Pancreas (tissue), 10 donors: ENCODE data around the gene MYO1H. TPM values are rescaled to one million over a fixed set of nuclear protein-coding genes. Genes with fewer than 3 reads are reported as not detected.

Experiments
- ATAC-seq, 4 donors: fragments of 200-7000 bp; cut with Tn5 transposase; one replicate each; pipeline versions ENCODE4 v1.8.0 to v1.9.1; 2020; ENCODE audit warnings: mild to moderate bottlenecking in 4 of 4, moderate library complexity in 4 of 4
- DNase-seq, 6 donors: peaks; one replicate each; pipeline ENCODE4 v3.0.0-alpha.2; 2020
- FAIRE-seq: peaks from 2 replicates; lab custom pipeline; 2012; peaks lifted over from hg19 to GRCh38; lab: Jason Lieb, UNC
- H3K27ac ChIP-seq, 4 donors: fragments of 200-600 bp; sonication (generic); 1 replicate in 3 of 4; 2 replicates in 1 of 4; pipeline versions ENCODE4 v1.5.0 to v1.8.0; 2020
- H3K27me3 ChIP-seq, 4 donors: fragments of 200-600 bp; one replicate each; pipeline ENCODE4 v1.8.0; 2021
- H3K36me3 ChIP-seq, 3 donors: fragments of 200-600 bp; sonication (generic) in 1 of 3; one replicate each; pipeline versions ENCODE4 v1.5.0 to v1.8.0; 2020 to 2021
- H3K4me1 ChIP-seq, 3 donors: fragments of 200-600 bp; one replicate each; pipeline ENCODE4 v1.8.0; 2021
- H3K4me3 ChIP-seq, 4 donors: fragments of 200-600 bp; sonication (generic) in 2 of 4; one replicate each; pipeline versions ENCODE4 v1.5.0 to v1.8.0; 2020 to 2021
- H3K9me3 ChIP-seq, 4 donors: fragments of 200-600 bp; one replicate each; pipeline ENCODE4 v1.8.0; 2021
- WGBS, 2 donors: extraction: QIAGEN DNeasy Blood & Tissue Kit; methylation state at CpG; one replicate each; pipeline ENCODE4 v1.1.7; 2013; 5-methylcytosine and 5-hydroxymethylcytosine counted together
- intact Hi-C, 3 donors: fragments of 100-400 bp; cut with DNase I; formaldehyde crosslinking; loops; one replicate each; pipeline versions ENCODE4 v1.11.1 to v1.14.2; 2022
- polyA plus RNA-seq, 2 donors: library from polyadenylated mRNA; stranded (reverse); fragments of 200-250 nt; gene quantifications; one replicate each; pipeline ENCODE4 v1.2.3, GENCODE V29; 2013
- total RNA-seq, 6 donors: library from RNA; stranded (reverse); fragmentation: NEBNext Ultra II Directional in 4 of 6; extraction: Animal tissue kit (Norgen Biotek cat#: 25700) in 4 of 6; gene quantifications; one replicate each; pipeline versions ENCODE4 v1.2.1 to v1.2.4, GENCODE V29; 2021 to 2023
- TF ChIP-seq, protein P1 (sequence below), 4 donors: fragments of 200-600 bp; sonication (generic) in 3 of 4; IDR thresholded peaks; one replicate each; pipeline versions ENCODE4 v1.5.0 to v1.8.0; 2021; ENCODE audit warnings: antibody characterized with exemption in 4 of 4
- donor health status: healthy with polysubstance abuse.
- donor health status: DM: no; HTN: no; CAD: no; lungs with moderate emphysema.
- donor health status: DM: no; HTN: no; CAD: no.
- donor health status: control.
- donor health status: control.
- donor health status: Bipolar disorder and iron deficiency.
- donor health status: DM: yes; HTN: yes; CAD: no.
- donor health status: DM: no; HTN: no; CAD: no.
- donor health status: DM: no; HTN: no; CAD: no.
- donor health status: DM: yes; HTN: yes; CAD: no.

The MYO1H gene
- total and polyA plus RNA-seq, 8 donors, result 0.07 TPM; not detected in 7

DNA sequence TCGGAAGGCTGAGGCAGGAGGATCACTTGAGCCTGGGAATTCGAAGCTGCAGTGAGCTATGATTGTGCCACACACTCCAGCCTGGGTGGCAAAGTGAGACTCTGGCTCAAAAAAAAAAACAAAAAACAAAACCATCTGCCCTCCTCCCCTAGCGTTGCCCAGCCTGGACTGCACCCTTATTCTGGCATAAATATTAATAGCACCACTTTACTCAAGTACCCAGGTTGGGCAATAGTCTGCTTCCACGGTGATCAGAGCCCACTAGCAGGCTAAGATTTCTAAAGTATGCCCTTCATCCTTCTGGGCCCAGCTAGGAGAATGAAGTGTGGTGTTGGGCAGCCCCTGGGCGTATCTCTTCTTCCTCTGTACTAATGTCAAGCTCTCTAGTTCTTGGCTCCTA lies 96.1 kb downstream of the MYO1H start:
- TF ChIP-seq, protein P1, sequence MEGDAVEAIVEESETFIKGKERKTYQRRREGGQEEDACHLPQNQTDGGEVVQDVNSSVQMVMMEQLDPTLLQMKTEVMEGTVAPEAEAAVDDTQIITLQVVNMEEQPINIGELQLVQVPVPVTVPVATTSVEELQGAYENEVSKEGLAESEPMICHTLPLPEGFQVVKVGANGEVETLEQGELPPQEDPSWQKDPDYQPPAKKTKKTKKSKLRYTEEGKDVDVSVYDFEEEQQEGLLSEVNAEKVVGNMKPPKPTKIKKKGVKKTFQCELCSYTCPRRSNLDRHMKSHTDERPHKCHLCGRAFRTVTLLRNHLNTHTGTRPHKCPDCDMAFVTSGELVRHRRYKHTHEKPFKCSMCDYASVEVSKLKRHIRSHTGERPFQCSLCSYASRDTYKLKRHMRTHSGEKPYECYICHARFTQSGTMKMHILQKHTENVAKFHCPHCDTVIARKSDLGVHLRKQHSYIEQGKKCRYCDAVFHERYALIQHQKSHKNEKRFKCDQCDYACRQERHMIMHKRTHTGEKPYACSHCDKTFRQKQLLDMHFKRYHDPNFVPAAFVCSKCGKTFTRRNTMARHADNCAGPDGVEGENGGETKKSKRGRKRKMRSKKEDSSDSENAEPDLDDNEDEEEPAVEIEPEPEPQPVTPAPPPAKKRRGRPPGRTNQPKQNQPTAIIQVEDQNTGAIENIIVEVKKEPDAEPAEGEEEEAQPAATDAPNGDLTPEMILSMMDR (IDR thresholded peaks at IDR 0.05), result no peak
- no peak for FAIRE-seq
- intact Hi-C loops, result no loop called here
- Histone ChIP-seq H3K4me3 (no peak overlapping the region), H3K27me3 (no peaks in the 10 kb centered on the region), H3K9me3 (no peaks in the 10 kb centered on the region), H3K36me3 (peaks cover 0 to 15% (median 0%) of the 10 kb centered on the region in 3 donors), H3K27ac (no peak overlapping the region), H3K4me1 (no peaks in the 10 kb centered on the region)
- 69 to 78% methylated on average over 5 of the region's 5 CpGs for WGBS, 2 donors
- ATAC-seq, result no peak
- DNase-seq, result no peak

DNA sequence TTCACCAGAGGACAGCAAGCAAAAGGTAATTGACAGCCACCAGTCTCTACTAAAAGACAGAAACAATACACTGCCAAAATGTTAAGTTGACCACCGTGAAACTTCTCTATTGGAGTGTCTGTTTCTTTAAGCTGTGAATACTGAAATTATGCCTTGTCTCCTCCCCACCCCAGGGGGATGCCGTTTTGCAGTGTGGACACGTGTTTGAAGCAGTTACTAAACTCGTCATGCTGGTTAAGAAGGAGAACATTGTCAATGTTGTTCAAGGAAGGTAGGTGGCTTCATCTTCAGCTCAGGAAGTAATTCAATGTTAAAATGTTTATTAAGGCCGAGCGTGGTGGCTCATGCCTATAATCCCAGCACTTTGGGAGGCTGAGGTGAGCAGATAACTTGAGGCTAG lies 96.6 kb downstream of the MYO1H start:
- no peak for DNase-seq
- Histone ChIP-seq H3K36me3 (peaks cover 0 to 15% (median 0%) of the 10 kb centered on the region in 3 donors), H3K27ac (no peak overlapping the region), H3K9me3 (no peaks in the 10 kb centered on the region), H3K27me3 (no peaks in the 10 kb centered on the region), H3K4me1 (no peaks in the 10 kb centered on the region), H3K4me3 (no peak overlapping the region)
- 62 to 71% methylated on average over 6 of the region's 6 CpGs for WGBS, 2 donors
- intact Hi-C loops, result no loop called here
- FAIRE-seq, result no peak
- TF ChIP-seq, protein P1 (IDR thresholded peaks at IDR 0.05), result no peak
- ATAC-seq, result no peak

DNA sequence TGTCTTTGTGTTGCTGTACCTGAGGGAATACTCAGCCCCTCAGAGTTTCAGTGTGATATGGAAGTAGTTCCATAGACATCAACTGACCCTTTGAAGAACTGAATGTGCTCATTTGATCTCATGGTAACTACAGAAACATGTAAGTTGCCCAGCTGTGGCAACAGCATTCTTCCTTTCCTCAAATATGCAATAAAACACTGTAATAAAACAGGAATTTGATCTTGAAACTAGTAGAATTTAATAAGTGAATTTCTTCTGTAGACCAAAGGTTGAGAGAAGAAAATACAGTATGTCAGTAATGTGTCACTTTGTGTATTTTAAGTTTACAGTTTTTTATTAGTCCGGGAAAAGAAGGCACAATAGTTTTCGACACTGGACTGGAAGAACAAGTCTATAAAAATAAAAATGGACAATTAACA lies 97.5 kb downstream of the MYO1H start:
- Histone ChIP-seq H3K27me3 (no peaks in the 10 kb centered on the region), H3K9me3 (no peaks in the 10 kb centered on the region), H3K27ac (no peak overlapping the region), H3K4me1 (no peaks in the 10 kb centered on the region), H3K4me3 (no peak overlapping the region), H3K36me3 (peaks cover 0 to 15% (median 0%) of the 10 kb centered on the region in 3 donors)
- intact Hi-C loops, result no loop called here
- FAIRE-seq (no peak), DNase-seq (no peak), ATAC-seq (no peak)
- WGBS, 2 donors, result 83 to 87% methylated on average over 2 of the region's 2 CpGs
- TF ChIP-seq, protein P1 (IDR thresholded peaks at IDR 0.05), result no peak

DNA sequence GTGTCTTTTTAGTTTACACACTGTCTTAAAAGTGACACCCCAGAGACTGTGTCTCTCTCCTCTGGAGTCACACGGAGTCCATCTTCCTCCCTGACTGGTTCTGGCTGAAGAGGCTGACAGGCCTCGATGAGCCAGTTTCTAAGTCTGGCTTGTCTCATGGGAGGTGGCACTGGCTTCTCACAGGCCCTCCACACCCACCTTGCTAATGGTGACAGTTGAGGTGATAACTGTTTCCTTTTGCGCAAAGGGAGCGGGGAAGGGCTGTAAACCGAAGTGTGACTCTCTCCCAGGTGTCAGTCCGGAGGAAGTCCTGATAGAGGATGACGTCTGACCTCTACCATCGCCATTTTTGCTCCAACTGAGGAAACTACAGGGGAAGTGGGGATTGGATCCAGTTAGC lies 99.2 kb downstream of the MYO1H start:
- TF ChIP-seq, protein P1 (IDR thresholded peaks at IDR 0.05), result no peak
- DNase-seq (no peak), FAIRE-seq (no peak), ATAC-seq (no peak)
- WGBS, 2 donors, result 88 to 91% methylated on average over 8 of the region's 8 CpGs
- Histone ChIP-seq H3K4me3 (no peak overlapping the region), H3K27me3 (no peaks in the 10 kb centered on the region), H3K9me3 (no peaks in the 10 kb centered on the region), H3K36me3 (peaks cover 0 to 17% (median 0%) of the 10 kb centered on the region in 3 donors), H3K4me1 (no peaks in the 10 kb centered on the region), H3K27ac (no peak overlapping the region)
- intact Hi-C loops, result no loop called here

DNA sequence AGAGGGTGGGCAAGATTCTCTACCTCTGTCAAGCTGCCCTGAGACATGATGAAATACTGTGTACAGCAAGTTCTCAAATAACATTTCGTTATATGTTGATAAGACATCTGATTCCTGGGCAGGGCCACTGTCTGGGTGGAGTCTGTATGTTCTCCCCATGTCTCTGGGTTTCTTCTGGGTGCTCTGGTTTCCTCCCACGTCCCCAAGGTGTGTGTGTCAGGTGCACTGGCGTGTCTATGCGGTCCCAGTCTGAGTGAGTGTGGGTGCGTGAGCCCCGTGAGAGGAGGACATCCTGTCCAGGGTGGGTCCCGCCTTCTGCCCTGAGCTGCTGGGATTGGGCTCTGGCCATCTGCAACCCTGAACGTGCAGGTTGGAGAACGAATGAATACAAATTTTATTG lies 99.8 kb downstream of the MYO1H start:
- Histone ChIP-seq H3K27me3 (no peaks in the 10 kb centered on the region), H3K4me3 (no peak overlapping the region), H3K27ac (no peak overlapping the region), H3K4me1 (no peaks in the 10 kb centered on the region), H3K36me3 (peaks cover 0 to 23% (median 0%) of the 10 kb centered on the region in 3 donors), H3K9me3 (no peaks in the 10 kb centered on the region)
- intact Hi-C loops, result no loop called here
- FAIRE-seq, result no peak
- no peak for ATAC-seq
- no peak for DNase-seq
- TF ChIP-seq, protein P1 (IDR thresholded peaks at IDR 0.05), result no peak
- WGBS, 2 donors, result 79 to 82% methylated on average over 9 of the region's 9 CpGs
